CD4-positive, alpha-beta T cell treated with Interleukin-17A for 1 hour (primary cell): ENCODE data around the gene ASB10.

Experiments
- DNase-seq: peaks from one replicate; pipeline ENCODE4 v3.0.0-alpha.2; 2020

The ASB10 gene

DNA sequence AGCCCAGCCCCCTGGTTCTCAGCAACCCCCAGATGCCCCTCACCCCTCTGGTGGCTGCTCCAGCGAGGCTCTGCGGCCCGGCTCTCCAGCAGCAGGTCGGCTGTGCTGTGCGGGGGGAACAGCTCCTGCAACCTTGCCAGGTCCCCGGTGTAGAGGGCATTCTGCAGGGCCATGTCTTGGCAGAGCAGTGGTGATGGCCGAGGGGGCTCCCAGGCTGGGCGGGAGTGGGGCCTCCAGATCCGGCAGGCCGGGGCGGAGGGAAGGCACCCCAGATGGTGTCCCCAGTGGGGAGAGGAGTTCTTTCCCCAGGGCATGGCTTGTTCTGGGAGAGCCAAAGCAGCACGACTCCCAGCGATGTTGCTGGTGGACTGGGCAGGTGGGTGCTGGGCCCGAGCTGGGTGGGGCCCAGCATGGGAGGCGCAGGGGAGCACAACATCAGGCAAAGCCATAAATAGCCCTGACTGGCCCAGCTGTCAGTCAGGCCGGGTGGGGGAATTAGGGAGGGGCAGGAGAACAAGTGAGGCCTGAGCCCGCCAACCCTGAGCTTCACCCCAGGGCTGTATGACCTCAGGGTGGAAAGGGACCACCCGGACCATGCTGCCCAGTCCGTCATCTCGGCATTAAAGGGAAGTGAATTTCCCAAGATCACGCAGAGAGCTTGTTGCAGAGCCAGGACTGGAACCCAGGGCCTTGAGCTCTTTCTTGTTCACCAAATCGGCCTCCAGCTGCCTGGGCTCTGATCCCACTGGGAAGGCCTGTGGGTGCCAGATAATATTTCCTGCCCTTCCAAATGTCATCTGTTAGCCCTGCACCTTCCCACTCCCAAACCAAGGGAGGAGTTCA is 580 bp upstream of the ASB10 start:
- DNase-seq = no peak

DNA sequence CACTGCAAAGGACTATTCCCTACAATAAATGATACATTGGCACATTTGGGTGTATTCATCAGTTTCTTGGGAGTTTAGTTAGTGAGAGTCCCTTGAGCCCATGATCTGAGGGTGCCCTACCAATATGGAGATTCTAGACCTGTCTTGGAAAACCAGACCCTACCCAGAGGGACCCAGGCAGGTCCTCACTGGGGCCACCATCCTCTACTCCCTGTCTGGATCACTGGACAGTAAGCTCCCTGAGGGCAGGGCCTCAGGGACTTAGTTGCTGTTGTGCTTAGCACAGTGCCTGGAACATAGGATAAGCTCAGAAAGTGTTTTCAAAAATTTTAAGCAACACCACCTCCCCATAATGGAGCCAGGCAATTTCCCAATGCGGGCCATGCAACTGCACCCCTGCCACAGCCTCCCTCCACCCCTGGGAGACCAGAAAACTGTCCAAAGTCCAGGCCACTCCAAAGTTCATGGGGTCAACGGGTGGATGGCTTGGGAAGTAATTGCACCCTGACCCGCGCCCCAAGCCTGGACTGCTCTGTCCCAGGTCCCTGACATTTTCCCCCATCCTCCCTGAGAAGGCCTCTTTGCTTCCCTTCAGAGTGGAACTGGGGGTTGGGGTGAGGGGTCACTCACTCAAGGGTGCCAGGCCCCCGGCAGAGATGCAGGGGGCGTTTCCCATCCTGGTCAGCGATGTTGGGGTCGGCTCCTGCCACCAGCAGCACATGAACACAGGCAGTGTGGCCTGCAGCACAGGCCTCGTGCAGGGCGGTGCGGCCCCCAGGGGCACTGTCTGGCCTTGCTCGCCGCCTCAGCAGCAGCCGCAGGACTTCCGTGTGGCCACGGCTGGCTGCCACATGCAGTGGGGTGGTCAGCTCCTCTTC is 1.0 kb downstream of the ASB10 start:
- no peak for DNase-seq

DNA sequence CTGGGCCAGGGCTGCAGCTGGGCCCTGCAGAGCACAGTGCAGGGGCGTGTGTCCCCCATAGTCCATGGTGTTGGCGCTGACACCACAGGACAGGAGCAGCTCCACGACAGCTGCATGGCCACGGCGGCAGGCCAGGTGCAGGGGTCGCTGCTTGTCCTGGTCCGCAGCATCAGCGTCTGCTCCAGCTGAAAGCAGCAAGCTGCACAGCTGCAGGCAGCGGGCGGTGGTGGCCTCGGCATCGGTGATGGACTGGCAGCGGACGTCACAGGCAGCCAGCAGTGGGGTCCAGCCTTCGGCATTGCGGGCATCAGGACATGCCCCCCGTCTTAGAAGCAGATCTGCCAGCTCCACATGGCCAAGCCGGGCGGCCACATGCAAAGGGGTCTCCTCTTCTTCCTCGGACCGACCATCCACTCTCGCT is 6.0 kb downstream of the ASB10 start:
- DNase-seq = no peak

GRCh38 chr7:151179946-151180345 is 7.1 kb downstream of the ASB10 start:
- no peak for DNase-seq

- no peak for DNase-seq
Observed at GRCh38 chr7:151179287-151179860, 7.7 kb downstream of the ASB10 start.

- no peak for DNase-seq
Observed at GRCh38 chr7:151178831-151179230, 8.2 kb downstream of the ASB10 start.

GRCh38 chr7:151178236-151178635 is 8.8 kb downstream of the ASB10 start:
- DNase-seq = no peak

GRCh38 chr7:151177310-151177709 is 9.7 kb downstream of the ASB10 start:
- no peak for DNase-seq

- DNase-seq = no peak
Observed at GRCh38 chr7:151176401-151176800, 10.6 kb downstream of the ASB10 start.

- no peak for DNase-seq
Observed at GRCh38 chr7:151175793-151176311, 11.2 kb downstream of the ASB10 start.

- DNase-seq = no peak
Observed at GRCh38 chr7:151175047-151175792, 11.8 kb downstream of the ASB10 start.

GRCh38 chr7:151174246-151175046 is 12.6 kb downstream of the ASB10 start:
- DNase-seq = peak; percentile 22

DNA sequence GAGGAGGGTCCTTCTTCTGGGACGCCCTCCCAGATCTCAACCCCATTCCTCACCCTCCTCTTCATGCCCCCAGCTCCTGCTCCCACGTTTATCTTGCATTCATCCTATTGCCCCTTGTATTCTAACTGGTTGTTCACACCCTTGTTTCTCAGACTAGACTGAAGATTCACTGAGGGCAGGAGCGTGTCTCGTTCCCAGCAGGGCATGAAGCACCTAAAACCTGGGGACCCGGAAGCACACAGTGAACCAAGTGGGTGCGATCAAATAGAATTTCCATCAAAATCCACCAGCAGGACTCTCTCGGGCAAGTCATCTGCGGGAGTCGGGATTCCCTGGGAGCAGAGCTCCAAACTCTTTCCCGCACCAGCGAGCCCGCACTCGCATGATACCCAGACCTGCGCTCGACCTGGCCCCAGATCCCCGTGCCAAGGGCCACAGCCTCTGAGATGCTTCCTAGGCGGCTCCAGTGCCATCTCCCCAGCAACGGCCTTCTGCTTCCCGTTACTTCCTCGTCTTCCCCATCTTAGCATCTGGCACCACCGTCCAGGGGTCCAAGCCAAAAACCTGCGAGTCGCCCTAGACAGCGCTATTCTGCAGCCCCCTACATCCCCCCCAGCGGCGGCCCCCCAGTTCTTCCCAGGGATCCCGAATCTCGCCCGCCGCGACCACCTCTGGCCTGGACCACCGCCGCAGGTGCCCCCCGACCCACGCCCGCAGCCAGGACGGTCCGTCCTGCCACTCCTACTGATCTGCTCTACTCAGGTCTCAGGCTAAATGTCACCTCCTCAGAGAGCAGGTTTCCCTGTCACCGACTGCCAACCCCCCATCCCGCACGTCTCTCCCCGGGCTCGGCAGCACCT is 13.4 kb downstream of the ASB10 start:
- DNase-seq = no peak

- DNase-seq = peak; percentile 83
Observed at GRCh38 chr7:151172273-151173141, 14.5 kb downstream of the ASB10 start.

GRCh38 chr7:151168787-151169162 is 18.3 kb downstream of the ASB10 start:
- DNase-seq = no peak

GRCh38 chr7:151168003-151168786 is 18.9 kb downstream of the ASB10 start:
- DNase-seq = peak; percentile 64

DNA sequence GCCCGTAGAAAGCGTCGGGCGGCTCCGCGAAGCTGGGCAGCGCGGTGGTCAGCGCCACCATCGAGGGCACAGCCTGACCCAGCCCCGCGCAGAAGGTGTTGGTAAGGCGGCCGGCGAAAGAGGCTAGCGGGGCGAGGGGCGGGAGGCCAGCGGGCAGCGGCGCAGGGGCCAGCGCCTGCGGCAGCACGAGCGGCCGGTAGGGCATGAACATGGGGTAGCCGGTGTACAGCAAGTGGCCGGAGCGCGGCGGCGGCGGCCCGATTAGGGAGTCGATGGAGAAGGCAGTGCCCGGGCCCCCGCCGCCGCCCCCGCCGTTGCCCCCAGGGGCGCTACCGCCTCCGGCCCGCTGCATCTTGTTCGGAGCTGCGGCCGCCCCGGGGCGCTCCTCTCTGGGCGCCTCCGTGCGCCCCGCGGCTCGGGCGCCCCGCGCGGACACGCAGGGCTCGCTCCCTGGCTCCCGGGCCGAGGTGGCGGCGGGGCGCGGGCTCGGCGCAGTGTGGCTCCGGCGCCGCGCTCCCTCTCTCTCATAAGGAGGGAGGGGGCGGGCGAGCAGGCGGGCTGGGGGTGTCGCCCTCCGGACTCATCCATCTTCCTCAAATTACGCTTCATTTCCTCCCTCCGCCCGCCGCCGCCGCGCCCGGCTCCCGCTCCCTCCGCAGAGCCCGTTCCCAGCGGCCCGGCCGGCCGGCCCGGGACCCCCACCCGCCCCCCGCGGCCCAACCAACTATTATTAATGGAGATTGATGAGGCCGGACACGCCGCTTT is 19.7 kb downstream of the ASB10 start, which contains the start of gene GBX1:
Gene GBX1, minus strand, starts transcription at position 498 of the 765 bp plus-strand sequence. Its CDS starts 146 bp downstream, at position 352.
- DNase-seq = no peak
